ENCODE data around the gene VEGFA.
"Not testable (repeated sequence)": the region's sequence is repeated elsewhere in the genome, so short reads cannot be mapped to it uniquely, and the experiment has no call there.

Gene VEGFA

GRCh38 chr6:43803055-43803782 is 33.2 kb downstream of the VEGFA start:
- DNase-seq (ENCODE audit: low read depth) = no peak

DNA sequence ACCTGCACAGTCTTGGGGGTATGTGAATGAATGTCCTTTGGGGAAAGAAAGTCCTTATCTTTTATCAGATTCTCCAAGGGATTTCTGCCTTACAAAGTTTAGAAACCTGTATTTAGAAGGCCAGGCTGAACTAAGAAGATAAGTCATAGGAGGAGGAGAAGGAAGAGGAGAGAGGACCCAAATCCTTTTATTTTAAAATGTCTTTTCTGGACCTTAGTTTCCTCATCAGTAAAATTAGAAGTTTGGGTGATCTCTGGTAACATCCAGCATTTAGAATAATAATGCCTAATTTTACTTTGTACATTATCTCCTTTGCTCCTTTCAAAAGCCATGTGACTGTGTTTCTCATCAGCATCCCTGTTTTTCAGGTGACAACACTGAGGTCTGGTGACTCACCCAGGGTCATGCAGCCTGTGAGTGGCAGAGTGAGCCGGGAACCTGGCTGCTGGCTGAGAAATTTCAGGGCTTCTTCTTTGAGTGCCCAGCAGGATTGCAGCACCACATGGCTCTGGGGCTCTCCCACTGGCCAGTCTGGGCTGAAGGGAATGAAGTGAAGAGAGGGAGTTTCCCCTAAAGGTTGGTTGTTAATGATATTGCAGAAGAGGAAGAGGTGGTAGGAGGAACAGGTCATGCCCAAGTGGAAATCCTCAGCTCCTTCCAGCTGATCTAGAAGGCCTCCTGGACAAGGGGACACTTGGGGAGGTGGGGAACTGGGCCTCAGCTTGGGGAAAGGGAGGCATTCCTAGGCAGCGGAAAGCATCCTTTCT is 34.0 kb downstream of the VEGFA start:
- DNase-seq (ENCODE audit: low read depth) = no peak

GRCh38 chr6:43804550-43805223 is 34.7 kb downstream of the VEGFA start:
- DNase-seq (ENCODE audit: low read depth) = no peak

DNA sequence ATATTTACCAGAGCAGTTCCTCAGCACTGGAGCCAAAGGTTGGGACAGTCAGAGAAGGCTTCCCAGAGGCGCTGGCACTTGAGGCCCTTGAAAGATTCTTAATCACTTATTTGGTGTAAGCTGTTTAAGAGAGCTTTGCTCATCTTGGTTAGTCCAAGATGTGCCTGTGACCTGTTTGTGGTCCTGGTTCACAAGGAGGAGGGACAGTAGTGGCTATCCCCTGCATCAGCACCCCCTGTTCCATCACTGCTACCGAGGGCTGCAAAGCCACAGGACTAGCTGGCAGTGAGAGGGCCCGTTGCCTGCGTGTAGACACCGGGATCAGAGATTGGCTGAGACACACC is 35.7 kb downstream of the VEGFA start:
- no peak for DNase-seq (ENCODE audit: low read depth)

DNA sequence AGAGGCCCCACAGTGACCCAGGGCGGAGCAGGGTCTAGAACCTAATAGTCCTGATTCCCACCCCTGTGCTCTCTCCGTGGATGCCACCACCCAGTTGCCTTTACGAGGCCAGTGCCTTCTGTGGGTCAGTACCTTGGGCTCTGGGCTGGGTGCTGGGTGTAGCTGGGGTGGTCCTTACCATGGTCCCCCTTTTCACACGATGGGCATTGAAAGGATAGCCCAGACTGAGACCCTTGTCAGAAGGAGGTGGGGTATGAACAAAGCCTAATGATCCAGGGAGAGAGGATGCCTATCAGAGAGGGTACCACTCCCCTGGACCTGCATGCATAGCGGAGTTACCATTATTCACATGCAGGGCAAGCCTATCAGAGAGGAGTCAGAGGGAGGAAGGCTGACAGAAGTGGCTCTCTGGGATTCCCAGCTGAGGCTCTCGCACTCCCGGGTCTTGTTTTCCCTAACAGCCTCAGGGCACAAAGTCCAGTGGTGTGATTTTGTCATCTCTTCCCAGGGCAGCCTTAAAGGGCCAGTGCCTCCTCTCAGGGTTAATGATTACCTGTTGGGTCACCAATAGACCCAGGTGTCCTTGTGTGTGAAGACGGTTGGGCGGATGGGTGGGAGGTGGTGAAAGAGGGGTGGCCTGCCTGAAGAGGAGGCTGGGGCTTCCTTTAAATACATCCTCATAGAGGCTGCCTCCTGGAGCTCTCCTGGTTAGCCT is 36.2 kb downstream of the VEGFA start:
- no peak for DNase-seq (ENCODE audit: low read depth)

DNA sequence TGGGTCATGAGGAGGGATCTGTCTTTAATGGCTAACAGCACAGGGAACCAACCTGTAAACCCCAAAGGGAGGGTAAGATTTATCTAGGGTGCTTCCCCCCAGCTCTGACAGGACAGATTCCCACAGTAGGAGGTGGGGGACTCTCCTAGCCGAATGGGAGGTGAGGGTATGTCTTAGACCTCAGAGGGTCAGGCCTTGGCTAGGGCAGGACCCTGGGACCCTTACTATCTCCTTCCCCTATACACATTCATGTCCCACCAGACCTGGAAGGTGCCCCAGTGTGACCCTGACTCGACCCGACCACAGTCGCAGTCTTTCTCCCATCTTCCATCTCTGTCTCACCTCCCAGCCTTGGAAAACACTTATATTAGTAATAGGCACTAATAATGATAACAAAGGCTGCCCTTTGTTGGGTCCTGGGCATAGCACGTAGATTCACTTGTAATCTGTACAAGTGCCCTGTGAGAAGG is 36.8 kb downstream of the VEGFA start:
- no peak for DNase-seq (ENCODE audit: low read depth)

DNA sequence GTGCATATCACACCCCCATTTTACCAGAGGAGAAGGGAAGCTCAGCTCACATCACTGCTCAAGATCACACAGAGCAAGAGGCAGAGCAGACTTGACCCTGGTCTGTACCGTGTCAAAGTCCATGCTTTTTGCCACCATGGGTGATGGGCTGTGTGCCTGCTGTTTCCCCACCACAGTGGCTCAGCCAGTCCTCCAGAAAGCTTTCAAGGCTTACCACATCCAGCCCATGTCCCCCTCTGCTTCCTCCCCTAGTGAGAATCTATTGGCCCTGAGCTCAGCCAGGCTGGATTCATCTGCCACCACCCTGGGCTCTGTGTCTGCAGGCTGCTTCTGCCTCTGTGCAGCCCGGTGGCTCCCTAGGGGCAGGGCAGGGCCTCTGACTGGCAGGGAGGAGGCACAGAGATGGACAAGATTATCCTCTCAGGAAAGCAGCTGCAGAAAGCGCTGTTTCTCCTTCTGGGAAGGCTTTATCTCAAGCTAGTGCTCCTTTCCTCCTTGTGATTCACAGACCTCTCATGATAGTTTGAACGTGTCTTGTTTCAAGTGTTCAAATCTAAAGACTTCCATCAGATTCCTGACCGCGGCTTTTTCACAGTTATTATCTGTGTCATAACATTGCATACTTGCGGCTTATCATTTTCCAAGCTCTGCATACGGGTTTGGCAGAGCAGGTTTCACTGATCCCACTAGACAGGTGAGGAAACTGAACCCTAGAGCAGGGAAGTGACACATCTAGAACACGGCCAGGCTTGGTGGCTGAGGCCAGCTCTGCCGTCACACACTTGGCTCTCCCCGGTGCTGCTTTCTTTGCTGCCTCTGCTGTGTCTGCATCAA is 37.4 kb downstream of the VEGFA start:
- no peak for DNase-seq (ENCODE audit: low read depth)

GRCh38 chr6:43808412-43808811 is 38.4 kb downstream of the VEGFA start:
- no peak for DNase-seq (ENCODE audit: low read depth)

GRCh38 chr6:43809417-43810305 is 39.6 kb downstream of the VEGFA start:
- peak; percentile 50 for DNase-seq (ENCODE audit: low read depth)

DNA sequence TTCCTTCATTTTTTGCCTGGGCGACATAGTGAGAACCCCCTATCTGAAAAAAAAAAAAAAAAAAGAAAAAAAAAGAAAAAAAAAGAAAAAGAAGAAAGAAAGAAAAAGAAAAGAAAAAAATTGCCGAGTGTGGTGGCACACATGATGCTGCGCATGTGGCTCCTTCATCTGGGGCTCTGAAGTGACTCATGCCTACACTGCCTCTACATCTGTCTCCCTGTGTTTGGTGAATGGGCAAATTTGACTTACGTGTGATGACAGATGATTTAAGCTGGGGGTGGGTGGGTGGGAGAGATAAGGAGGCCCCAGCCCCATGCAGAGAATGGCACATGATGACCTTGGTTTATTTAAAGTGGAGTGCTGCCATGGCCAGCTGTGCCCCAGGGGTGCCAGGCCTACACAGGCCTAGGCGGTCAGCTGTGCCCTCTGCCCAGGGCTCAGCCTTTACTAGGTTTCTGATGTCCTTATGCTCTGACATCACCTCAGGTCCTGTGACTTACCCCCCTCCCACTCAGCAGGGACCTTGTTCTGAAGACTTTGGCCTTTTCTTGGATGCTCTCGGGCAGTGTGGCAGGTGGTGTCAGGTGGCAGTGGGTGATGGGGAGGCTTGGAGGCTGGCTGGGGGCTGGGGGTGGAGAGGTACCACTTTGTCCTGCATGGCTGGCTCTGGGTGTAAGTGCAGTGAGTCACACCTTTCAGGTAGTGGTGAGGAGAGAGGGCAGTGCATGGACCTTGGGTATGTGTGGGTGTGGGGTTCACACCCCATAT is 41.1 kb downstream of the VEGFA start:
- no peak for DNase-seq (ENCODE audit: low read depth)

DNA sequence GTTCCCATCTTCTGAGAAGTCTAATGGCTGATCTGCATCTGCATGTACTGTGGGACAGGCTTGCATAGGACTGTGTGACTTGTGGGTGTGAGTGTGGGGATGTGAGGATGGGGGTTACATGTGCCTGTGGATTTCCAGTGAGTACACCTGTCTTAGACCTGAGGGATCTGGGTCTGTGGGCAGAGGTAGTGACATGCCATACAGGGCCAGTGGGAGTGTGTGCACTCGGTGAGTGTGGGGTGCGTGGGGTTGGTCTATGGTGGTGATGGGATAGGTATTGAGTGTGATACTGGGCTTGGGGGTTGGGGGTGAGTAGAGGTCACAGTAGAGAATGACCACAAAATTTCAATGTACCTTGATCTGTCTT is 41.7 kb downstream of the VEGFA start:
- no peak for DNase-seq (ENCODE audit: low read depth)

DNA sequence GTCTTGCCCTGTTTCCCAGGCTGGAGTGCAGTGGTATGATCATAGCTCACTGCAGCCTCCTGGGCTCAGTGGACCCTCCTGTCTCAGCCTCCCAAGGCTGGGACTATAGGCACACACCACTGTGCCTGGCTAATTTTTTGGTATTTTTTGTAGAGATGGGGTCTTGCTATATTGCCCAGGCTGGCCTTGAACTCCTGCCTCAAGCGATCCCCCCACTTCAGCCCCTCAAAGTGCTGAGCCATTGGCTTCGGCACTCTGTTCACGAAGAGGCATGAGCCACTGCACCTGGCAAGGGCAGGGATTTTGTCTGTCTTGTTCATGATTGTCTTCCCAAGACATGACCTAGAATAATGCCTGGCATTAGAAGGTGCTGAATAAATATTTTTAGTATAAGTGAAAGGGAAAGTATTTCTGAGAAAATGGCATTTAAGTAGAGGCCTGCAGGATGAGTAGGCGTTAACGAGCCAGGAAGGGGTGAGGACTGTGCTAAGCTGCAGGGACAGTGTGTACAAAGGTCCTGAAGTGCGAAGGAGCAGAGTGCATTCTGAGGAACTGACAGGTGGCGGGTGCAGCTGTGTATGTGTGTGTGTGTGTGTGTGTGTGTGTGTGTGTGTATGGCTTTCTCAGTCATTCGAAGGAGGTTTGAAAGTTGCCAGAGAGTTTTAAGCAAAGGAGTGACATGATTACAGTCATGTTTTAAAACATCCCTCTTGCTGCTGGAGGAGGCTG is 43.0 kb downstream of the VEGFA start:
- no peak for DNase-seq (ENCODE audit: low read depth)

DNA sequence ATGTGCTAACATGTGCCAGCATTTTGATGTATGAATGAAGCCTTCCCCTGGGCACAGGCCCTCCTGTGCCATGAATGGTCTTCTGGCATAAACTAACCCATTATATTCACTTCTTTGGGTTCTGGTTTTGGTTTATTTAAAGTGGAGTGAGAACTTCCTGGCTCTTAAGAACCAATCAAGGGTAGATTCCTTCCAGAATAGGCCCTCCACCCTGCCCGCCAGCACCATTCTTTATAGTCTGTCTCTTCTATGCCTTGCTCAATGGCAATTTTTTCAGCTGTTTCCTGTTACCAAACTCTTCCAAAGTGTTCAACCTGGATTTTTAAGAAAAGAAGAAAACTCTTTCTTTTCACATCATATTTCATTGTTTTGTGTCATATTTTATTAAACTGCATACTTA is 44.1 kb downstream of the VEGFA start:
- no peak for DNase-seq (ENCODE audit: low read depth)

DNA sequence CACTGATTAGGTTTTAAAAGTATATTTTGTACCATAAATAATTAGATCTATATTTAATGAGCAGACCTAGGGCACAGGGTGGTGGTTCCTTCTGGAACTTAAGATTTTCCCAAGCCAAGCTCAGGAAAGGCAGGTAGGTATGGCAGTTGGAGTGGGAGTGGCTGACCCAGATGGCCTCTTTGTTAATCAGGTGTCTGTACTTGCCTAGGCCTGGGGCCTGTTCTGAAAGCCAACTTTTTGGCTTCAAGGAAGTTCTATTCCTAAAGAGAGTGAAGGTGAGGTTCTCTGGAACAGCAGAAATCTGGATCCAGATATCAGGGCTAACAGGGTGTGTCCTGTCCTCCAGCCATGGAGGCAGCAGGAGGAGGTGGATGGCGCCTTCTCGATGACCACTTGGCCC is 44.9 kb downstream of the VEGFA start:
- no peak for DNase-seq (ENCODE audit: low read depth)

DNA sequence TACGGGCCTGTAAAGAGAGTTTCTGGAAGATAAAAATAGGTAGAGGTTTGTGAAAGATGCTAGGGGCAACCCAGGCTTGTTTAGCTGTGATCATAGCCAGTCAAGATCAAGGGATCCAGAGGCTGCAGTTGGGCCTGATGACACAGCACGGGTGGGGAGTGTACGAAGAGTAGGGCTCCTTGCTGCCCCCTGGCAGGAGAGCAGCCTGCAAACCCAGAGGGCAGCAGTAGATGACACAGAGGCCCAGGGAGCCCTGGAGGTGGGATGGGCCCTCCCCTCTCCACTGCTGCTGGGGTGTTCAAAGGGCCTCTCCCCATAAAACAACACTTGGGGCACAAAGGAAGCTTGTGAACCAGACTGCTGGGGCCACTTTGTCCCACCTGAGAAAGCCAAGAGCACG is 47.2 kb downstream of the VEGFA start:
- no peak for DNase-seq (ENCODE audit: low read depth)

GRCh38 chr6:43818973-43819372 is 49.0 kb downstream of the VEGFA start:
- DNase-seq (ENCODE audit: low read depth) = not testable (repeated sequence)

DNA sequence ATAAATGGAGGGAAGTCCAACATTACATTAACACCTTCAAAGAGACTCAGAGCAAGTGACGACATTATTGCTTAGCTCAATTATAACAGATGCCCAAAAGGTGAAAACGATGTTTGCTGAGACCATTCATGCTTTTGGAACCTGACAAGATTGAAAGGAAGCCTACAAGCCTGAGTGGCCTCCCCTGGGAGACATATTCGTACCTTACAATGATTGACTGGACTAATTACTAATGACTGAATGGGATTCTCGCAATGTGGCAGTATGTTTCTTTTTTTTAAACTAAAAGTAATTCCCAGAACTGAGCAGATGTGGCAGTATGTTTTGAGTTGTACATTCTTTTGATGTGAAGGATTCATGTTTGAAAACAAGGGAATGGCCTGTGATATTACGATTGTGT is 49.9 kb downstream of the VEGFA start:
- no peak for DNase-seq (ENCODE audit: low read depth)

- DNase-seq (ENCODE audit: low read depth) = no peak
These were observed 50.5 kb downstream of the VEGFA start for GRCh38 chr6:43820486-43820885.
